CD1c-positive myeloid dendritic cell (primary cell): ENCODE measurements around the gene ZWILCH.

Experiments
- DNase-seq: peaks from one replicate; pipeline ENCODE4 v3.0.0-alpha.2; 2016; ENCODE audit errors: extremely low spot score

The ZWILCH gene

GRCh38 chr15:66545255-66545654 is 40.1 kb downstream of the ZWILCH start:
- no peak for DNase-seq

DNA sequence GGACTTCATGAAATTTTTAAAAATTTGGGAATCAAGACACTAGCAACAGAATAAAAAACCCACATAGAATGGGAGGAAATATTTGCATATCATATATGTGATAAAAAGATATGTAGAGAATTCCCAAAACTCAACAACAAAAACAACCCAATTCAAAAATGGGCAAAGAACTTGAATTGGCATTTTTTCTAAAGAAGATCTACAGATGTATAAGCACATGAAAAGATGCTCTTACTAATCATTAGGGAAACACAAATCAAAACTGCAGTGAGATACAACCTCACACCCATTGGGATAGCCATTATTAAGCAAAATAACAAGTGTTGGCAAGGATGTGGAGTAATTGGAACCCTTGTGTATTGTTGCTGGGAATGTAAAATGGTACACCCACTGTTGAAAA is 50.6 kb downstream of the ZWILCH start:
- DNase-seq = no peak

GRCh38 chr15:66558271-66558670 is 53.1 kb downstream of the ZWILCH start:
- no peak for DNase-seq

DNA sequence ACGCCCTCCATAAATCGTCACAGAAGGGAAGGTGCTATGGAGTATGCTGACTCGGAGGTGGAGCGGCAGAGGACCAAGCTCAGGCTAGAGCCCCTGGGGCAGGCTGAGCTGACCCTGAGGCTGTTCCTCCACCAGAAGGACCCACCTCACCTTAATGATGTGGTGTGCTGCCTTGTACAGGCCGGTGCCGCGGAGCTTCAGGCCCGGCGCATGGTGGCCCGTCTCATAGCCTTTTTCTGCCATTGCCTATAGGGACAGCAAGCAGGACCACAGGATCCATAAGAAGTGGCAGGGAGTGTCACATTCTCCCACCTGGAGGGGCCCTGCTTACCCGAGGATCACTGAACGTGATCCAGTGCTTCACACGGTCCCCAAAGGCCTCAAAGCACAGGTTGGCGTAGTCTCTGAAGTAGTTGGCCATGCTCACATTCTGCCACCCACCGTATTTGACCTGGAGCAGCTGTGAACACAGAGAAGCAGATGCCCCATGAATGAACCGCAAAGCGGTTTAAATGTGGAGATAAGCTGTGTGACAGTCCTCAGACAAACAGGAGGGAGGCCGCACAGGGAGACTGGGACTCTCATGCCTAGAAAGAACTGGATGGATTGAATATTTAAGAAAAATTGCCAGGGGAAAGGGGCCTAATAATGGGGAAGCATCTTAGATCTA is 55.9 kb downstream of the ZWILCH start:
- no peak for DNase-seq

DNA sequence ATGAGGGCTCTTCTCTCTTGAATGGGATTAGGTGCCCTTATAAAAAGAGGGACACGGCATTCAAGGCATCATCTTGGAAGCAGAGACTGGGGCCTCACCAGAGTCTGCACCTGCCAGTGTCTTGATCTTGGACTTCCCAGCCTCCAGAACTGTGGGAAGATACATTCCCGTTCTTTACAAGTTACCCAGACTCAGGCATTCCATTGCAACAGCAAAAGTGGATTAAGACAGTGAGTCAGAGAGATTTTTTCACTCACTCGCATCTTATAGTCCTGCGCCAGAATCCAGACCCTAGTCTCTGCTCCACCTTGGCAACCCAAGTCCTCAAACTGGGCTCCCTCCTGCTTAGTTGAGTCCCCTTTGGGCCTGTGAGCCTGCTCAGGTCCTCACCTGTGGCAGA is 58.0 kb downstream of the ZWILCH start:
- DNase-seq = no peak

- DNase-seq = no peak
These were observed 58.5 kb downstream of the ZWILCH start for GRCh38 chr15:66563566-66564110.

DNA sequence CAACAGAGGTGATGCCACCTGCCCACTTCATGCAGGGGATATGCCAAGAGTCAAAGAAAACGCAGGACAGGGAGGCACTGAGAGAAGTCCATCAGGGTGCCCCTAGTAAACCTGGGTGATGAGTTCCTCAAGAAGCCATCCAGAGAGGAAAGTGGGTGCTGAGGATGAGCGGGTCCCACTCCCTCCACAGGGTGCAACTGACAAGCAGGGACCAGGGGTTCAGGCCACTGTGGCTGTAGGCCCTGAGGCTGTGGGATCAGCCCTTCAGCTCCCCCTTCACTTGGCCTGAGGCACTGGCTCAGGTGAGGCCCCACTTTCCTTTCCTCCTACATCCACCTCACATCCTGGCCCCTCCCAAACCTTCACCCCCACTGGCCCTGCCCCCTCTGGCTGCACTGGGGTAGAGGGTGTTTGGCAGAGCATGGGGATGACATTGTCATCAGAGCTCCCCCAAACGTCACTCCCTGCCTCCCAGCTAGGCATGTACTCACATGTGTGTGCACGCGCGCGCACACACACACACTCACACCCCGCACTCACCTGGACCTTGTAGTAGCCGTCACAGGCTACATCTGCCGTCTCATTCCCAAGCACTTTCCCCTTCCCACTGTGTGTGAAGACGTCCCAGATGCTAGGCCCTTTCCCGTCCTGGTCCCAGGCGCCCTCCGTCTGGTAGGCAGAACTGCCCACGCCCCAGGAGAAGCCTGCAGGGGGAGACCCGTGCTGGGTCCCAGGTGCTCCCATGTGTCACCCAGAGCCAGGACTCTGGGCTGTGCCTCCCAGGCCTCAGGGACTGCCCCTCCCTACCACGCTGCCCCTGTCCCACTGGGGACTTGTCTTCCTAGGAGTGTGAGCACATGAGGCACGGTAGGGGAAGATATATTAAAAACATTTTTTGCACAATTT is 59.3 kb downstream of the ZWILCH start:
- DNase-seq = no peak

DNA sequence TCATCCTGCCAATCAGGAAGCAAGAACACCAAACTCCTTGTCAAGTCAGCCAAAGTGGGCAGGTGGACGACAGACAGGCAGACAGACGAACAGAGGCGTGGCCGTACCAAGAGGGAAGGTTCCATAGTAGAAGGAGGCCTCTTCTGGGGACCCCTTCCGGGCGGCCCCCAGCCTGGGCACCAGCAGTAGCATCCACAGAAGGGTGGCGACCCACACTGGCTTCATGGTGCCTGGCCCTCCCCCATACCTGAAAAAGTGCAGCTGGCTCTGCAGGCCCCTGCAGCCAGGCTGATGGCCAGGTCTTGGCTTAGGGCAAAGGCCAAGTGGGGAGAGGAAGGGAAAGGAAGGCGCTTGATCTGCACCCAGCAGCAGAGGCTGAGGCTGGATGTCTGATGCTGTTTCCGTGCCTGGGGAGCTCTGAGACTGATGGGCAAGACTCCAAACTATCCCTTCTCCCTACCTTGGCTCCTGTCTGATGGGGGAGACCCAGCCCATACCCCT is 60.1 kb downstream of the ZWILCH start:
- no peak for DNase-seq

DNA sequence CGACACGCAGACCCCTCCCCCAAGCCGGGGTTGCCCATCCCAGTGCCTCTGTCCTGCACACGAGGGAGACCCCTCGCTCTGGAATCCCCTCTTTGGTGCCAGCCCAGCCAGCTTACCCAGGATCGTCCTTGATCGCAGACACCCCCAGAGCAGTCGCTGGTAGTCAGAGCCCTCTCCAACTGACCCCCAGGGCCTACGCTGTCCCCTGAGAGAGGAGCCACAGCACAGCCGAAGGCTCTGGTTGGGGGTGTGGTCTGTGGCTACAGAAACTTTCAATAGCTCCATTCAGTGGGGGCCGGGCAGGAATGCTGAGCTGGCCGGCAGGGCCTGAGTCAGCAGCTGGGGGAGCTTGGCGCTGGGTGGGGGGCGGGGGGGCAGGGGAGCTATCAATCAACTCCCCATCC is 60.6 kb downstream of the ZWILCH start, which contains the start of gene LCTL:
LCTL (minus strand) TSS at position 258 of the 404 bp plus-strand sequence. CDS start 633 bp downstream, outside the sequence.
- DNase-seq = no peak

DNA sequence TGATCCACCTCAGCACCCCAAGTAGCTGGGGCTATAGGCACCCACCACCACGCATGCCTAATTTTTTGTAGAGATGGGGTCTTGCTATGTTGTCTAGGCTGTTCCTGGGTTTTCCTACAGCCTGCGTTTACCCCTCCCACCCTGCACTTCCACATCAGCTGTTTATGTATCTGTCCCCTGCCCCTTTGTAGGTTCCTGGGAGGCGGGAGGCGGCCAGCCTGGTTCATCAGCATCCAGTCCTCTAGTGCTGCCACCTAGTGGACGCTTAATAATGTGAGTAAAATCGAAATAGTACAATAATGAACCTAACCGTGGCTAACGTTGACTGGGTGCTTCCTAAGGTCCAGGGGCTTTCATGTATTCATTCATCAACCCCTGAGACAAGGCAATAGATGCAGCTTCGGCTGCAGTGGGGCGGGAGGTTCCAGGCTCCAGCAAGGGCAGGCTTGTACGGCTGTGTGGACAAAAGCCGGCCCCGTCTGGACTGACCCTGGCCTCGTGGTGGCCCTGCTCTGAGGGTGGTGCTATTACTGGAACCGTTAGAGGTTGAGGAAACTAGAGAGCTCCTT is 61.9 kb downstream of the ZWILCH start:
- DNase-seq = peak; percentile 77

DNA sequence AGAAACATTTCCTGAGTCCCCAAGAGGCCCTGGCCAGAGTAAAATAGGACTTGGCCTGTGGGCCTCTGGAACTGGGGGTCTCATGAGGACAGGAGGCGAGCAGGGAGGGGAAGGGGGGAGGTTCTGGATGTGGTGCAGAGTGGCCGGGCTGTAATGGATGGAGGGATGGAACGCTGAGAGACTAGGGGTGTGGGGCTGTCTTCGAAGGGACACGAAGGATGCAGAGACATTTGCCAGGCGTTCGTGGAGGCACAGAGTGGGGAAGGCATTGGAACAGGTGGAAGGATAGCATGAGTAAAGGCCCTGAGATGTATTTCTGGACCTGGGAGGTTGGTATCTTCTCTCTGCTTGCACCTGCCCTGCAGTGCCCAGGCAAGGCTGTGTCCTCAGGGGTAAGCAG is 62.8 kb downstream of the ZWILCH start:
- no peak for DNase-seq

- DNase-seq = no peak
These were observed 64.5 kb downstream of the ZWILCH start for GRCh38 chr15:66569461-66570137.

GRCh38 chr15:66570327-66570726 is 65.2 kb downstream of the ZWILCH start:
- DNase-seq = no peak

DNA sequence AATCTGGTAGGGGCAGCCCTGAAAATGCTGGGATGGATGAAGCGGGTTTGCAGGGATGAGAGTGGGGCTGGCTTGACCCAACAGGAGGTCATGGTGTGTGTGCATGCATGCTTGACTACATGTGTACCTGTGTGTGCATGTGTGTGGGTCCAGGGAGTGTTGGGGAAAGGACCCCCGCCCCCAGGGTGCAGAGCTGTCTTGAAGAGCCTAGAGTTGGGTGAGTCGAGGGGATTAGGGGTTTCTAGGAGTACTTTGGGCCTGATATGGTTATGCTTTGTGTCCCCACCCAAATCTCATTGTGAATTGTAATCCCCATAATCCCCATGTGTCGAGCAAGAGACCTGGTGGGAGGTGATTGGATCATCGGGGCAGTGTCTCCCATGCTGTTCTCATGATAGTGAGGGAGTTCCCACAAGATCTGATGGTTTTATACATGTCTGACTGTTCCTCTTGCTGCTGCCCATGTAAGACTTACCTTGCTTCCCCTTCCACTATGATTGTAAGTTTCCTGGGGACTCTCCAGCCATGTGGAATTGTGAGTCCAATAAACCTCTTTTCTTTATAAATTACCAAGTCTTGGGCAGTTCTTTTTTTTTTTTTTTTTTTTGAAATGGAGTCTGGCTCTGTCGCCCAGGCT is 65.8 kb downstream of the ZWILCH start:
- DNase-seq = peak; percentile 23

- DNase-seq = no peak
These were observed 67.0 kb downstream of the ZWILCH start for GRCh38 chr15:66572146-66572545.

DNA sequence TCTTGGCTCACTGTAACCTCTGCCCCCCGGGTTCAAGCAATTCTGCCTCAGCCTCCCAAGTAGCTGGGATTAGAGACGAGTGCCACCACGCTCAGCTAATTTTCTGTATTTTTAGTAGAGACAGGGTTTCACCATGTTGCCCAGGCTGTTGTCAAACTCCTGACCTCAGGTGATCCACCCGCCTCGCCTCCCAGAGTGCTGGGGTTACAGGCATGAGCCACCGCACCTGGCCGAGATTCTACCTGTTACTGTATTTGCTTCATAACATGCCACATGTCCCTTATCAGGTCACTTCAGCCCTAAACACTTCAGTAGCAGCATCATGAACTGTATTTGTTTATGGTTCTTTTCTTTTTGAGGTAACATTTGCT is 68.2 kb downstream of the ZWILCH start:
- no peak for DNase-seq

- DNase-seq = peak; percentile 61
These were observed 68.8 kb downstream of the ZWILCH start for GRCh38 chr15:66573719-66574595.

- no peak for DNase-seq
These were observed 69.4 kb downstream of the ZWILCH start for GRCh38 chr15:66574596-66574950.

- DNase-seq = peak; percentile 83
These were observed 73.3 kb downstream of the ZWILCH start for GRCh38 chr15:66578286-66578875.

- peak; percentile 33 for DNase-seq
These were observed 75.5 kb downstream of the ZWILCH start for GRCh38 chr15:66580643-66581042.
